ENCODE results near the gene TRIM31.

DNA sequence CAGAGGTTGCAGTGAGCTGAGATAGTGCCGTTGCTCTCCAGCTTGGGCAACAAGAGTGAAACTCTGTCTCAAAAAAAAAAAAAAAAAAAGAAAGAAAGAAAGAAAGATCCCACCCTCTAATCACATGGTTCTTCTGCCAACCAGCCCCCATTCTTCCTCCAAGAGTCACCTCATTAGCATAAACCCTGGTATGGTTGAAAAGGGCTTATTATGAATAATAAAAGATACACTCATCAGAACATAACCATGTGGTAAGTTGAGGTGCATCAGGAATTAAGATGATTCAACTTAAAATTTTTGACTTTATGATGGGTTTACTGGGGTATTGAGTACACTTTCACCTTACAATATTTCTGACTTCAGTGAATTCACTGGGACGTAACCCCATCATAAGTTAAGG lies 22.3 kb upstream of the TRIM31 start:
- no peak for TF ChIP-seq EZH2 (IDR thresholded peaks at IDR 0.05; ENCODE audit: insufficient read depth, low read length)
- TF ChIP-seq, protein P1, sequence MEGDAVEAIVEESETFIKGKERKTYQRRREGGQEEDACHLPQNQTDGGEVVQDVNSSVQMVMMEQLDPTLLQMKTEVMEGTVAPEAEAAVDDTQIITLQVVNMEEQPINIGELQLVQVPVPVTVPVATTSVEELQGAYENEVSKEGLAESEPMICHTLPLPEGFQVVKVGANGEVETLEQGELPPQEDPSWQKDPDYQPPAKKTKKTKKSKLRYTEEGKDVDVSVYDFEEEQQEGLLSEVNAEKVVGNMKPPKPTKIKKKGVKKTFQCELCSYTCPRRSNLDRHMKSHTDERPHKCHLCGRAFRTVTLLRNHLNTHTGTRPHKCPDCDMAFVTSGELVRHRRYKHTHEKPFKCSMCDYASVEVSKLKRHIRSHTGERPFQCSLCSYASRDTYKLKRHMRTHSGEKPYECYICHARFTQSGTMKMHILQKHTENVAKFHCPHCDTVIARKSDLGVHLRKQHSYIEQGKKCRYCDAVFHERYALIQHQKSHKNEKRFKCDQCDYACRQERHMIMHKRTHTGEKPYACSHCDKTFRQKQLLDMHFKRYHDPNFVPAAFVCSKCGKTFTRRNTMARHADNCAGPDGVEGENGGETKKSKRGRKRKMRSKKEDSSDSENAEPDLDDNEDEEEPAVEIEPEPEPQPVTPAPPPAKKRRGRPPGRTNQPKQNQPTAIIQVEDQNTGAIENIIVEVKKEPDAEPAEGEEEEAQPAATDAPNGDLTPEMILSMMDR (IDR thresholded peaks at IDR 0.05; ENCODE audit: insufficient read depth, low read depth, low read length), result no peak

All from astrocyte (in vitro differentiated cells and primary cell).